Loucy (cell line): ENCODE results near the gene MTARC2.

Experiments
- EZH2phosphoT487 ChIP-seq: fragments of 200-600 bp; IDR thresholded peaks from 2 replicates; pipeline ENCODE4 v1.6.1; 2018; ENCODE audit warnings: antibody characterized with exemption, mild to moderate bottlenecking, moderate library complexity, borderline replicate concordance
- TF ChIP-seq, protein P1 (sequence below): fragments of 200-600 bp; sonication (generic); conservative IDR thresholded peaks from 2 replicates; pipeline ENCODE4 v1.5.1; 2014; ENCODE audit warnings: mild to moderate bottlenecking, antibody characterized with exemption, low read length

DNA sequence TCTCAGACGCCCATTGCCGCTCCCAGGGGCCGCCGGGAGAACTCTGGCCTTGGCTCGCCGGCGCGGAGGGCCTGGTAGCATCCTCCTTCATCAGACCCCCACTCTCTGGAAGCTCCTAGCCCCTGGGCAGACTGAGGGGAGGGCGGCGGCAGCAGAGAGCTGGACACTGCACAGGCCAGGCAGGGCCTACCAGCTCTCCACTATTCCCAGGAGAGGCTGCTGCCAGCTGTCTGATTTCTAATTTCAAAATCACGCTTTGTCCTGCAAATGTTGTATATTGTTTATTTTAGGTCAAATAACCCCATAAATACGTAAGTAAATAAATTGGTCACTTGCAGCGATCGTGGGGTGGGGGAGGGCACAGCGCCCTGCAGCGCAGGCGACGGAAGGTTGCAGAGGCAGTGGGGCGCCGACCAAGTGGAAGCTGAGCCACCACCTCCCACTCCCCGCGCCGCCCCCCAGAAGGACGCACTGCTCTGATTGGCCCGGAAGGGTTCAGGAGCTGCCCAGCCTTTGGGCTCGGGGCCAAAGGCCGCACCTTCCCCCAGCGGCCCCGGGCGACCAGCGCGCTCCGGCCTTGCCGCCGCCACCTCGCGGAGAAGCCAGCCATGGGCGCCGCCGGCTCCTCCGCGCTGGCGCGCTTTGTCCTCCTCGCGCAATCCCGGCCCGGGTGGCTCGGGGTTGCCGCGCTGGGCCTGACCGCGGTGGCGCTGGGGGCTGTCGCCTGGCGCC is 38.4 kb downstream of the MTARC2 start, which contains the start of gene MTARC1:
- TF ChIP-seq, protein P1, sequence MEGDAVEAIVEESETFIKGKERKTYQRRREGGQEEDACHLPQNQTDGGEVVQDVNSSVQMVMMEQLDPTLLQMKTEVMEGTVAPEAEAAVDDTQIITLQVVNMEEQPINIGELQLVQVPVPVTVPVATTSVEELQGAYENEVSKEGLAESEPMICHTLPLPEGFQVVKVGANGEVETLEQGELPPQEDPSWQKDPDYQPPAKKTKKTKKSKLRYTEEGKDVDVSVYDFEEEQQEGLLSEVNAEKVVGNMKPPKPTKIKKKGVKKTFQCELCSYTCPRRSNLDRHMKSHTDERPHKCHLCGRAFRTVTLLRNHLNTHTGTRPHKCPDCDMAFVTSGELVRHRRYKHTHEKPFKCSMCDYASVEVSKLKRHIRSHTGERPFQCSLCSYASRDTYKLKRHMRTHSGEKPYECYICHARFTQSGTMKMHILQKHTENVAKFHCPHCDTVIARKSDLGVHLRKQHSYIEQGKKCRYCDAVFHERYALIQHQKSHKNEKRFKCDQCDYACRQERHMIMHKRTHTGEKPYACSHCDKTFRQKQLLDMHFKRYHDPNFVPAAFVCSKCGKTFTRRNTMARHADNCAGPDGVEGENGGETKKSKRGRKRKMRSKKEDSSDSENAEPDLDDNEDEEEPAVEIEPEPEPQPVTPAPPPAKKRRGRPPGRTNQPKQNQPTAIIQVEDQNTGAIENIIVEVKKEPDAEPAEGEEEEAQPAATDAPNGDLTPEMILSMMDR: no peak
- TF ChIP-seq EZH2phosphoT487: no peak
